Head of caudate nucleus (tissue), 42 donors: ENCODE data around the gene STK4.

Experiments used
- DNase-seq, 42 donors: peaks; one replicate each; pipeline versions ENCODE4 v3.0.0 to v3.0.0-alpha.2; 2020 to 2021; ENCODE audit warnings: mixed read lengths in 7 of 42
- intact Hi-C: fragments of 100-400 bp; cut with DNase I; formaldehyde crosslinking; loops from one replicate; pipeline ENCODE4 v1.15.0; 2022

STK4 gene

DNA sequence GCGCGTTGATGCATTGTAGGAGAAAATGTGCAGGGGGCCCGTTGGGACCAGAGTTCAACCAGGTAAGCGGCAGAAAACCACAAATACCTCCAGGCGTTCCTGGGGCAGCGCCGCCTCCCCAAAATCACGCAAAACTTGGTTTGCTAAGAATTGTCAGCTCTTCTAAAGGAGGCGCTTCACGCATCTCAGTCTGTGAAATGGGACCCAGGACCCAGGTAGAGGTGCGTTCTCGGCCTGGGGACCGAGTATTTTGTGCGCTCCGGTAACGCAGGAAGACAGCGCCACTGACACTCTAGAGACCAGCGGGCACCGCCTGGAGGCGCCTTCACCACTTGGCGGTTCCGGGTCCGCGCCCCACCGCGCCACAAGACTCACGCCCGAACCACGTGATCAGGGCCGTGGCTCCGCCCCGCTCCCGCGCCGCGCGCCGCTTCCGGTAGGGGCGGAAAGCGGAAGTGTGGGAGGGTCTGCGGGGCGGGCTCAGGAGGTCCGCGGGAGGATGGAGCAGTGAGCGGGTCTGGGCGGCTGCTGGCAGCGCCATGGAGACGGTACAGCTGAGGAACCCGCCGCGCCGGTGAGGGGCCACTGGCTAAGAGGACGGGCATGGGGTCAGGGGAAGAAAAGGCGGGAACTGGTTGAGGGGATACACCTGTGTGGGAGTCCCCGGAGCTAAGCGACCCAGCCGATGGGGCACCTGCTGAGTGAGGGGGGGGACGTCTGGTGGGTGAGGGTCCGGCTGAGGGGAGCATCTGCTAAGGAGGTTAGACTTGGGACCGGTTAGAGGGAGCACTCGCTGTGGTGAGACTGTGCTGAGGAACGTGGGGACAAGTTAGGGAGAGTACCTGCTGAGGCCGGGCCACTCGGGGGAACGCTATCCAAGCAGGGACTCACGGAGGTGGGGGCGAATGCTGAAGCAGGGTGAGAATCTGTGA, at the start of gene STK4:
TSS of gene STK4 (plus strand) at position 483 of the 932 bp plus-strand sequence. CDS start at position 540, 57 bp downstream.
- DNase-seq: peak; percentile 88 to 97 (median 94)
- intact Hi-C loops: no loop called here

DNA sequence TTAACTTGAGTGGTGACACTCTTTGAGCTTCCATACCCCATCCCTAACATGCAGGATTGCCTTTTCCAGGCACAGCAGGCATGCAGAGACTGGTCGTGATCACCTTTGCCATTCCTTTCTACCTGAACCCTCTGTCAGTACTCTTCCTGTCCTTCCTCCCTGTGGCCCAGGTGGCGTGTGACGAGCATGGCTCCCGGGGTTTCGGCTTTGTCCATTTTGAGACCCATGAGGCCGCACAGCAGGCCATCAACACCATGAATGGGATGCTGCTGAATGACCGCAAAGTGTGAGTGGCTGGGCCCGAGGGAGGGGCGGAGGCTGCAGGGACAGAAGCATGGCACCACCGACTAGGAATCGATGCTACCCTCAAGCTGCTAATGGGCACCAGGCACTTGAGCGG, 49.7 kb upstream of the STK4 start:
- intact Hi-C loops: no loop called here
- no peak for DNase-seq

DNA sequence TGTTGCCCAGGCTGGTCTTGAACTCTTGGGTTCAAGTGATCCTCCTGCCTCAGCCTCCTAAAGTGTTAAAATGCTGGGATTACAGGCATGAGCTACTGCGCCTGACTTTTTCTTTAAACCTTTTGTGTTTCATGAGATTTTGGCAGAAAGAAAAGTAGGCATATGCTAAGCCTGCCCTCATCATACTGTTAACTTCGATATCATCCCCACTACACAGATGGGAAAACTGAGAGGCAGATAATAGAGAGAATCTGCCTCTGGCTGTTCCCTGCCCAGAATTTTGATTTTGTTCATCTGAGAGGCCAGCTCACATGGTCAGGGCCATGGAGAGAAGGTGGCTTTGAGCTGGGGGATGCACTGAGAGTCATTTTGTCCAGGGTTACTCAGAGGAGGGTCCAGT, 48.9 kb upstream of the STK4 start:
- DNase-seq: no peak
- intact Hi-C loops: no loop called here

DNA sequence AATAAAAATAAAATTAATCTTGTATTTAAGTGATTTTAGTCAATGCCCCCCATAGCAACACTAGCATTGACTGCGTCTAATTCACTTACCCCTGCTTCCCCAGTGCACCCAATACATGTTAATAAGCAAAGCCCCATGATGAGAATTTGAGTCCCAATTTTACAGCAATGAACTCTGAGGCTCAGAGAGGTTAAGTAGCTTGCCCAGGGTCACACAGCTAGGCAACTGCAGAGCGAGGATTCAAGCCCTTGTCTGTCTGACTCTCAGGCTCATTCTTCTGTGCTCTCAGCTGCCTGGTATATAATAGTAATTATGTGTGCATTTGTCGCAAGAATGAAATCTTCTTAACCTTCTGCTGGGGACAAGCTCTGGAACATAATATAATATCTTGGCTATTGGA, 48.0 kb upstream of the STK4 start:
- intact Hi-C loops: no loop called here
- DNase-seq: no peak

DNA sequence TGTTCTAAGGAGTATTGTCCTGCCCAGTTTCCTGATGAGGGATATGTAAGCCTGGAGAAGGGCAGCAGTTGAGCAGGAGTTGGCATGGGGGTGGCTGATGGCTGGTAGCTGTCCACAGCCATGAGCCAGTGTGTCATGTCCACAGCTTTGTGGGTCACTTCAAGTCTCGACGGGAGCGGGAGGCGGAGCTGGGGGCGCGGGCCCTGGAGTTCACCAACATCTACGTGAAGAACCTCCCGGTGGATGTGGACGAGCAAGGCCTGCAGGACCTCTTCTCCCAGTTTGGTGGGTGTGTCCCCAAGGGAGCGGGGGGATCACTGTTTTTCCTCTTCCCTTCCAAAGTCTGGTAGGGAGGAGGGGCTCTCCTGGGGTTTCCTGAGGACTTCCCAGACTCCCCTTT, 47.6 kb upstream of the STK4 start:
- DNase-seq: no peak
- intact Hi-C loops: no loop called here

DNA sequence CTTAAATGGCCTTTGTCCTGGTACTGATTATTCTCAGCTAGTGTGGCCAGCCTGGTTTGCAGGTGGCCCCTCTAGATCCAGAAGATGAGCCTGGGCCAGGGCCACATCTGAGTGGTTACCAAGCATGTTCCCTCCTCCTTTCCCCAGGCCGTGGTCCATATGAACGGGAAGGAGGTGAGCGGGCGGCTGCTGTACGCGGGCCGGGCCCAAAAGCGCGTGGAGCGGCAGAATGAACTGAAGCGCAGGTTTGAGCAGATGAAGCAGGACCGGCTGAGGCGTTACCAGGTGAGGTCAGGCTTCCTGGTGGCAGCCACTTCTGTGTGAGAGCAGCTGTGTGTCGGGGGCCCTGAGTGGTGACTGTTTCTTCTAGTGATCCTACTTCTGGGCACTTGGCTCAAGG, 44.9 kb upstream of the STK4 start:
- intact Hi-C loops: no loop called here
- DNase-seq: no peak

DNA sequence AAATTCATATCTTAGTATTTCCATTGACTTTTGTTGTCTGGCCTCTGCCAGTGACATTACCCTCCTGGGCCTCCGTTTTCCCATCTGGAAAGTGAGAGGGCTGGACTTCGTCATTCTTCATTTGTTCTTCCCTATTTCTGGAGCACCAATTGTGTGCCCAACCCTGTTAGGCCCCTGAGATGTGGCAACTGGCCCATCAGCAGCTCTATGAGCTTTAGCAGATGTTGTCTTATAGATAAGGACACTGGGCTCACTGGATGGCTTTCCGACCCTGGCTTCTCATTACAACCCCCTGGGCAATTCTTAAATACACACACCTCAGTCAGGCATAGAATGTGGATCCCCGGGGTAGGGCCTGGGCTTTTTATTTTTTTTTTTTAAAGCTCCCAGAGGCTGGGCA, 41.8 kb upstream of the STK4 start:
- no peak for DNase-seq
- intact Hi-C loops: no loop called here

DNA sequence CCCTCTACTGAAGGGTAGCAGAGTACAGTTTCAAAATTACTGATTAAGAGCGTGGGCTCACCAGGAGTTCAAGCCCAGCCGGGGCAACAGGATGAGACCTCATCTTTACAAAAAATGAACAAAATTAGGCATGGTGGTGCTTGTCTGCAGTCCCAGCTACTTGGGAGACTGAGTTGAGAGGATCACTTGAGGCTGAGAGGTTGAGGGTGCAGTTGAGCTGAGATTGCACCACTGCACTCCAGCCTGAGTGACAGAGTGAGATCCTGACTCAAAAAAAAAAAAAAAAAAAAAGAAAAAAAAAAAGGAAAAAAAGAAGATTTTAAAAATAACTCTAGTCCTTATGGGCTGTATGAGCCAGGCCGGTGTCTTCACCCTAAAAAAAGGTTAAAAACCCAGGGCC, 37.7 kb upstream of the STK4 start:
- intact Hi-C loops: no loop called here
- DNase-seq: no peak

DNA sequence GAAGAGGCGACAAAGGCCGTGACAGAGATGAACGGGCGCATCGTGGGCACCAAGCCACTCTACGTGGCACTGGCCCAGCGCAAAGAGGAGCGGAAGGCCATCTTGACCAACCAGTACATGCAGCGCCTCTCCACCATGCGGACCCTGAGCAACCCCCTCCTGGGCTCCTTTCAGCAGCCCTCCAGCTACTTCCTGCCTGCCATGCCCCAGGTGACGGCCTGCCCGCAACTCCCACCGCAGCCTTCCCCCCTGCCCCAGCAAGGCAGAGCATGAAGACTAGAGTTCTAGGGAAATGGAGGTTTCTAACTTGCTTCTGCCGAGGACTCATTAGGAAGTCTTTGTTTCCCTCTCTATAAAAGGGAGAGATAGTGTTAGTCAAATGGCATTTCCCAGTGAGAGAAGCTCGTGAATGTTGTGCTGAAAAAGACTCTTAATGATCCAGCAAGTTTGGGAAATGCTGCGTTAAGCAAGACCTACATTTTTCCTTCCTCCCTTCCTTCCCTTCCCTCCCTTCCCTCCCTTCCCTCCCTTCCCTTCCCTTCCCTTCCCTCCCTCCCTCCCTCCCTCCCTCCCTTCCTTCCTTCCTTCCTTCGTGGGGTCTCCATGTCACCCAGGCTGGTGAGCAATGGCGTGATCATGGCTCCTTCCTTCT, 35.7 kb upstream of the STK4 start:
- intact Hi-C loops: no loop called here
- DNase-seq: no peak

DNA sequence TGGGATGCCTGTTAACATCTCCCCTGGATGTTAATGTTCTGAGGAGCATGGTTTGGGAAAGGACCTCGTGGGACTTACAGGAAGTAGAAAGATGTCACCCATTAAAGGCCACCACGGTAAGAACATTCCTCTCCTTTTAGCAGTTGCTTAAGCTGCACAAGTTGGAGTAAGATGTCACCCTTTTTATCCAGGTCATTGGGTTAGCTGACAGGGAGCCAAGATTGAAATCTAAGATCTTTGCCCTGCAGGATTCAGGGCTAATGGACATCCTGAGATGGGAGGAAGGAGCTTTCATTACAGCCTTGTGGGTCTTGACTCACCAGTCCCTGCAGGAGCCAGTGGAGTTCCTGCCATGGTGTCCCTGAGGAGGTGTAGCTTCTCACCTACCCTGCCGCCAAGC, 34.4 kb upstream of the STK4 start:
- no peak for DNase-seq
- intact Hi-C loops: no loop called here

DNA sequence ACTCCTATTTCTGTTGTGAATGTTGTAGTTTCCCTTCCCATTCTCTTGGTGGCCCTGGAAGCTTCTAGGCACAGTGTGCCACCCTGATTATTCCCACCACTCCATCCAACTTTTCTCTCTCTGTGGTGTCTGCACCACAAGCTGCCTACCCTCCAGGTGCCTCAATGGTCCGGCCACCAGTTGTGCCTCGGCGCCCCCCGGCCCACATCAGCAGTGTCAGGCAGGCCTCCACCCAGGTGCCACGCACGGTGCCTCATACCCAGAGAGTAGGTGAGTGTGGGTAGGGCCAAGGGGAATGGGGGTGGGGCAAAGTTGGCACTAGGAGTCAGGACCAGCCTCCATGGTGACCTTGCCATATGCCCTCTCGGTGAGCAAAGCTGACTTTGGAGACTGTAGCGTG, 33.4 kb upstream of the STK4 start:
- intact Hi-C loops: no loop called here

DNA sequence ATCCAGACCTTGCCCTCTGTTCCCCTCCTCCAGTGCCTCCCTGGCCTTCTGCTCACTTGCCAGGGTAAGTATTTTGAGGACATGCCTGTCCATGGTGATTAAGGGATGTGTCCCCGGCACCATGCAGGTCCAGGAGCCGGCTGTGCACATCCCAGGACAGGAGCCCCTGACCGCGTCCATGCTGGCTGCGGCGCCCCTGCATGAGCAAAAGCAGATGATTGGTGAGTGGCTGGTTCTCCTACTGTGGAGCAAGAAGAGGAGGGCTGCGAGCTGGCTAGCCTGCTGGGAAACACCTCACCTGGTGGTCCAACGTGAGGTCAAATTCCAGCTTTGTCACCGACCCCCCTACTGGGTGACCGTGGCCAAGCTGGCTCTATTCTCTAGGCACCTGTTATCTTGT, 29.8 kb upstream of the STK4 start:
- DNase-seq: no peak
- intact Hi-C loops: no loop called here

More for the DNA sequence above, 33.4 kb upstream of the STK4 start:
- no peak for DNase-seq

DNA sequence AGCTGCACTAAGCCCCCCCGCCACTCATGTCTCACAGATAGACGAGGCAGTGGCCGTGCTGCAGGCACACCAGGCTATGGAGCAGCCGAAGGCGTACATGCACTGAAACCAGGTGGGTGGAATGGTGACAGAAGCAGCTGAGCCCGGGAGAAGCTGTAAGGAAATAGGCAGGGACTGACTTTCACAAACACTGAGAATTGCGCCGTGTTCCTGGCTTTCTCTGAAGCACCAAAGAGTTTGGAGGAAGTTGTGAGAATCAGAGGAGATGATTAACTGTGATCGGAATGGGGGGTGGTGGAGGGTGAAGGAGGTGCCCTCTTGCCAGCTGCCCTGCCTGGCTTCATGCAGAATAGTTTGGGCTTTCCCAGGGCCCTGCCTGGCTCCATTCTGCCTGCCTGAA, 27.7 kb upstream of the STK4 start:
- intact Hi-C loops: no loop called here
- peak in 38 of 42 donors; percentile 7 to 79 (median 45) for DNase-seq

DNA sequence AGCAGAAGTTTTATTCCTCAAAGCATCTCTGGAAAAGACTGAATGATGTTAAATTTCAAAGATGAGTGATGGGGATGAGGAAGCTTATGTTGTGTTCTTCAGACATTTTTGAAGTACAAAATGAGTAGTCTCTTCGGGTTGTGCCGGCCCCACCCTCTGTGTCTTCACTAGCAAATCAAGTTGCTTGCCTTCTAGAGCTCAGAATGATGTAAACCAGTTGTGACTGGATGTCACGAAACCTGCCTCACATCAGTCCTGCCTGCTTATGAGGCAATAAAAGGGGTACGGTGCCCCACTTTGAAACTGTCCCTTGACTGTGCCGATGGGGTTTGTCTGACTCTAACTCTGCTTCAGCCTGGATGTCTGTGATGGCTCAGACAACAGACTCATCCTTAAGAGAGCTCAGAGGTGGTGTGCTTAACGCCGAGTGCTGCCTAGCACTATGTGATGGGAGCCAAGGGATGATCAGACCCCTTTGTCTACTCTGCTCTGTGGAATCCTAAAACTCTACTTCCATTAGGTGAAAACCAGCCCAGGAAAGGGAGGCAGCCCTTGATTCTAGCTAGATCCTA, 25.1 kb upstream of the STK4 start:
- DNase-seq: peak in 1 of 42 donors; percentile 36
- intact Hi-C loops: no loop called here

DNA sequence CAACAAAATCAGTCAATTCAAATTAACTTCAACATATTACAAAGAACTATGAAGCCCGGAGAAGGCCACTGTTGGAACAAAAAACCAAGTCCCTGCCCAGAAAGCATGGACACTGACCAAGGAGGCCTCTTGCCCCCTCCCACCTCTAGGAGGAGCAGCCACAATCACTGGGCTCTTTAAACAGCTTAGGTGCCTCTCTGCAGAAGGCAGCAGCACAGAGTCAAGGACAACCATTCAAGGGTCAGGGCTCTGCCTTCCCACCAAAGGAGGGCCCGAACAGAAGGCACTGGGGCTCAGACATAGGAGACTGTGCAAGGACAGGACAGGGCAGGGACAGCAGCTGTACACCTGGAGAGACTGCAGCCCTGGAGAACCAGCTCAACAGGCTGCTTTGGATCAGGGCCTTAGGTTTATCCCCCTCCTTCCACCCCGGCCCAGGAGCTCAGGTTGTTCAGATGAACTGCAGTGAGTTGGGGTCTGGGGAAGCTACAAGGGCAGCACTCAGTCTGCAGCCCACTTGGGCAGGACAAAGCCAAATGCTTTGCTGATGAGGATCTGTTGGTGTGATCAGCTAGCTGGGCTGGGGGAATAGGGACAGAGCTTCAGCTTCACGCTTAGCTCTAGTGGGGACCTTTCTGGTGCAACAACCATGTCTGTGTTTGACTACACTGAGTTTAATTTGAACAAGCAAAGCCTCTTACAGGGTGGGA, 23.9 kb upstream of the STK4 start:
- intact Hi-C loops: no loop called here
- DNase-seq: no peak

DNA sequence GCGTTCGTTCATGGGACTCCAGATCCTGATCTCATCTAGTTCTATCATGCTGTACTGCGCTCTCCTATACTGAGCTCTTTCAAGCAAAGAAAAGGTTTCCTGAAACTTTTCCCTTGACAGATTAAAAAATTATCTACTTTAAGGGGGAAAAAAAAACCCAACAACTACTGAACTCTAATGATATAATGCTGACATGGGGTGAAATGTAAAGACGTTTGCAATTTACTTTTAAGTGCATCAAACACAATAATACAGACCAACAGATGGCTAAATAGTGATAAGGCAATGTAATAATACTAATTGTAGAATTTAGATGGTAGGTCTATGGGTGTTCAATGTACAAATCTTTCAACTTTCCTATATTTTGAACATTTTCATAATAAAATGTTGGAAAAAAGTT, 22.5 kb upstream of the STK4 start:
- intact Hi-C loops: no loop called here
- DNase-seq: no peak

DNA sequence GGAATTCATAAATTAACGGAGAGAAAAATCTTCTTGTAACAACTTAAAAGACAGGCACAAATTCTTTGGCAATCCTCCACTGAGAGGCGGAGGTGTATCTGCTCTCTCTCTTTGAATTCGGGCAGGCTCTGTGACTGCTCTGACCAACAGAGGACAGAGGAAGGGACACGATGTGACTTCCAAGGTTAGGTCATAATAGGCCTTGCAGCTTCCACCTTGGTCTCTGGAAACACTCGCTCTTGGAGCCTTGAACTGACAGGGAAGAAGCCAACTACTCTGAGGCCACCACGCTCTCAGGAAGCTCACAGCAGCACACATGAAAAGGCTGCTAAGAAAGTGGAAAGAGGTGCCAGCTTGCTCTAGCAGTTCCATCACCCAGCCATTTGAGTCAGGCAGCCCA, 21.1 kb upstream of the STK4 start:
- no peak for DNase-seq
- intact Hi-C loops: no loop called here

DNA sequence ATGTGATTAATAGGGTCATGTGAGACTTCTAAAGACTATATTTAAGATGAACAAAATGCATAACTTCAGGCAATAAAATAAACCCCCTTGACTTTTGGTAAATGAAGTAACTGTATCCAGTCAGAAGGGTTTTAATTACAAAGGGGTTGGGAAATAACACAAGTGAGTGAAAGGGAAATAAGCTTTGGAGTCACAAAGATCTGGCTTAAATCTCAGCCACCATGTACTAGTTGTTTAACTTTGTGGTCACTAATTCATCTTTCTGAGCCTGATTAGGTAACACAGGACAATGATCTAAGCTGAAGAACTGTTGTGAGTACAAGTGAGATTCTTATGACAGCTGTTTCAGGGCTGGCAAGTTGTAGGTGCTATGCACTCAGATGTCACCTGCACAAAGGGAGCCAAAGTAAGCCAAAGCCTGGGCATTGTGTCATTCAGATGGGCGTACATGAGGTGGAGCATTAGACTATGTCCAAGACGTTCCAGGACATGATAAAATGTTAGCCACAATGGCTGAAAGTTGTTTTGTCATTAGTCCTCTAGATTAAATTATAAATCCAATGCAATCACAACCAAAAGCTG, 19.9 kb upstream of the STK4 start:
- DNase-seq: no peak
- intact Hi-C loops: no loop called here

DNA sequence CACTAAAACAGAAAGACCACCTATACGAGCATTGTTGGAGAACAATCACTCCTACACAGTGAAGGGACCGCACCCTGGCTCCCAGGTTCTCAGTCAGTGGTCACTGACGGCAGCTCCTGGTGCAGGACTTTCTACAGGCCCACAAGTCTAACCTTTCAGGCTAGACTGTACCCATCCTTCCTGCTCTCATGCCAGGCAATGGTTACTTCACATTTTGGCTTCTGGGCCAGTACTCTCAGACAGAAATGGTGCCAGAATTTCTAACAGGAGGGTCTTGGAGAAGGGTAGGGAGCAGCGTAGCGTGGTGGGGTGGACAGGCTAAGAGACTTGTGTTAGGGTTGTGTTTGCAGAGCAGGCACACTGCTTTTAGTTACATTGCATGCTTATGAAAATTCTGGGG, 18.2 kb upstream of the STK4 start:
- no peak for DNase-seq
- intact Hi-C loops: no loop called here
